HG03354 (cell line): ENCODE measurements around the gene VAMP1.
A peak's percentile ranks its signal among the peaks of the same experiment; 100 is the strongest.
"Not testable (repeated sequence)": the region's sequence is repeated elsewhere in the genome, so short reads cannot be mapped to it uniquely, and the experiment has no call there.

Experiments
- ATAC-seq: cut with Tn5 transposase; IDR thresholded peaks from one replicate; pipeline ENCODE4 v1.9.1; 2021; ENCODE audit warnings: mild to moderate bottlenecking; ENCODE audit not compliant: unreplicated experiment, poor library complexity, severe bottlenecking

Gene VAMP1

DNA sequence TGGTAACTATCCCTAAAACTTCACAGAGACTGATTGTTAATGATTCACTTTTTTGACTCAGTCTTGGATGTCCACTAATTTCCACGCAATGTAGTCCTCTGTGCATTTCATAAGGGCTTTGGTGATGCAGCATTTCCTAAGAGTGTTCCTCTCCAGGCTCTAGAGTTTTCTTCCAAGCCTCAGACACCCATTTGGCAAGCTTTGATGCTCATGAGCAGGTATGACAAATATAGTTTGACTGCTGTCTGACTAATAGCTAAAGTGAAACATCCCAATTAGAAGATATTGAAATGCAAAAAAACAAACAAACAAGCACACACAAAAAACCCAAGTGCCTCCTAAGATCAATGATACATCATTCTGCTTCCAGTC is 1.5 kb upstream of the VAMP1 start:
- ATAC-seq, result no peak

DNA sequence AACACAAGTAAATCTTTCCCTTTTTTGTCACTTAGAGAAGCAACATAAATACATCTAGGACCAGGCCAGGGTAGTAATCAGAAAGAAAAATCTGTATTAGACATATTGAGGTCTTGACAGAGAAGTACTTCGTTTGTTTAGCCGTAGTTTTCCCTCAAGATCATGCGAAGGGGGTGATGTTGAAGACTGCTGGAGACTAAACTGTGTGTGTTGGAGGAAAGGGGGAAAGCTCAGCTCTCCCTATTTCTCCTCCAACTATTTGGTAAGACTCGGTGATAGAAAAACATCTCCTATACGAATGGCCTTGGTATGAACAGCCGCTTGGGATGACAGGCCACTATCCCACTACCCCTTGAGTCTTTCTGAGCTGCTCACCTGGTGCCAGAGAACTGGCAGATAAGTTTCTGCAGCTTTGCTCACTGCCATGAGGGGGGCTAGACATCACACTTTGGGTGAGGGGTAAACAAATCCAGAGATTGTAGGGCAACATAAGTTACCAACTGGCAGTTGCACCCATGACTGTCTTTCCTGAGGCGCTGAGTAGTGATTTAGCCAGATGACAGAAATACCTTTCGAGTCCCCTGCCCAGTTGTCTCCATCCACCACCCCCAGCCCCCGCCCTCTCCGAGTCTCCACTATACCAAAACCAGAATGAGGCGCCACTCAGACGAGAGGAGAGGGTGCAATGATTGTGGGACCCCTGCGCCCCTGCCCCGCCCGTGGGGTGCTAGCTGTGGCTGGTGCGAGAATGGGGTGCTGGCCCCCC is 685 bp downstream of the VAMP1 start:
- ATAC-seq, result no peak

DNA sequence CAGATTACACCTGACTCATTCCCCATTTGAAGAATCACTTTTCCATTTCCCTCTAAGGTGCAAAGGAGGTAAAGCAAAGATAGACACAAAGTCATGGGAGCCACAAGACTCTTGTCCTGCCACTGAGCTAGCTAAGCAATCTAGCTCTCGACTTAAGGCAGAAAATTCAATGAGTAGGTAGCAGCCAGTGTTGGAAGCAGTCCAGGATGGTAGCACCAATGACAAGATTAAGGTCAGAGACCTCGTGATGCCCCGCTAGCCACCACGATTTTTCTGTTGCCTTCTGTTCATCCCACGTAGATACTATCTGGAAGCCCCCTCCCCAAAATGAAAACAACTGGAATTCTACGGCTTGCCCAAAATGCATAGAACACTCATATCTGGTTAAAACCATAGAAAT is 1.4 kb downstream of the VAMP1 start:
- ATAC-seq, result no peak

DNA sequence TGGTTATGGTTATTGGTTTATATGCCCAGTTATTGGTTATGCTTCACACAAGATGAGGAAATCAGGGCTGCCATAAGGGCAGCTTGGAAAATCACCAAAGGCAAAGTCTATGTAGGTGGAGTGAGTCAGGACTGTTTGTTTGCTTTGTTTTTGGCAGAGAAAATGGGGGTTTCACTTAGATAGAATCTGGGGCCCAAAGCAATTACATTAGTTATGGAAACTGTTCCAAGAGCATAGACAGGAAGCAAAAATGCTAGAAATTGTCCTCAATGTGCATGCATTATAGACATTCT is 2.2 kb downstream of the VAMP1 start:
- no peak for ATAC-seq

DNA sequence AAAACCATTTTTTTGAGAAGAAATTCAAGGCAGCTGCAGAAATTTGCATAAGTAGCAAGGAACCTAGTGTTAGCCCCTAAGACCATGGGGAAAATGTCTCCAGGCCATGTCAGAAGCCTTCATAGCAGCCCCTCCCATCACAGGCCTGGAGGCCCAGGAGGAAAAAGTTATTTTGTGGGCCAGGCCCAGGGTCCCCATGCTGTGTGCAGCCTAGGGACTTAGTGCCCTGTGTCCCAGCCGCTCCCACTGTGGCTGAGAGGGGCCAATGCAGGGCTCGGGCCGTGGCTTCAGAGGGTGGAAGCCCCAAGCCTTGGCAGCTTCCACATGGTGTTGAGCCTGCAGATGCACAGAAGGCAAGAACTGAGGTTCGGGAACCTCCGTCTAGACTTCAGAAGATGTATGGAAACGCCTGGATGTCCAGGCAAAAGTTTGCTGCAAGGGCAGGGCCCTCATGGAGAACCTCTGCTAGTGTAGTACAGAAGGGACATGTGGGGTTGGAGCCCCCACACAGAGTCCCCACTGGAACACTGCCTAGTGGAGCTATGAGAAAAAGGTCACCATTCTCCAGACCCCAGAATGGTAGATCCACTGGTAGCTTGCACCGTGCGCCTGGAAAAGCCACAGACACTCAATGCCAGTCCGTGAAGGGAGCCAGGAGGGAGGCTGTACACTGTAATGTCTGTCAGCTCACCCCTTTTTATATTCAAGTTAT is 2.8 kb downstream of the VAMP1 start:
- not testable (repeated sequence) for ATAC-seq

DNA sequence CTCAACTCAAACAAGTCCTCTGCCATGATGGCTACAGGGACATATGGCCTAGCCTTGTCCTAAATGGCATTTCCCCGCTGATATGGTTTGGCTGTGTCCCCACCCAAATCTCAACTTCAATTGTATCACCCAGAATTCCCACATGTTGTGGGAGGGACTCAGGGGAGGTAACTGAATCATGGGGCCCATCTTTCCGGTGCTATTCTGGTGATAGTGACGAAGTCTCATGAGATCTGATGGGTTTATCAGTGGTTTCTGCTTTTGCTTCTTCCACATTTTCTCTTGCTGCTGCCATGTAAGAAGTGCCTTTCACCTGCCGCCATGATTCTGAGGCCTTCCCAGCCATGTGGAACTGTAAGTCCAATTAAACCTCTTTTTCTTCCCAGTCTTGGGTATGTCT is 3.7 kb downstream of the VAMP1 start:
- ATAC-seq, result not testable (repeated sequence)

DNA sequence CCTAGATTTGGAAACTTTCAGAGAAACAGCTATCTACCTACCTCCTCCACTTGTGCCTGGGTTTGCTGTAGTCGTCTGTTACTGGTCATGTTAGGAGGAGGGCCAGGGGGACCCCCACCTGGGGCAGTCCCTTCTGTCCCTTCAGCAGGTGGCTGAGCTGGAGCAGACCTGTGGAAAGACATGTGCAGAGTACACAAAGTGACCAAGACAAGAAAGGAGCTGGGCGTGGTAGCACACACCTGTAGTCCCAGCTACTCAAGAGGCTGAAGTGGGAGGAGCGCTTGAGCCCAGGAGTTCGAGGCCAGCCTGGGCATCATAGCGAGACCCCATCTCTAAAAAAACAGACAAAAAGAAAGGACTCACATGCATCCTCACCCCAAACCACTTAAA is 4.3 kb downstream of the VAMP1 start:
- no peak for ATAC-seq

DNA sequence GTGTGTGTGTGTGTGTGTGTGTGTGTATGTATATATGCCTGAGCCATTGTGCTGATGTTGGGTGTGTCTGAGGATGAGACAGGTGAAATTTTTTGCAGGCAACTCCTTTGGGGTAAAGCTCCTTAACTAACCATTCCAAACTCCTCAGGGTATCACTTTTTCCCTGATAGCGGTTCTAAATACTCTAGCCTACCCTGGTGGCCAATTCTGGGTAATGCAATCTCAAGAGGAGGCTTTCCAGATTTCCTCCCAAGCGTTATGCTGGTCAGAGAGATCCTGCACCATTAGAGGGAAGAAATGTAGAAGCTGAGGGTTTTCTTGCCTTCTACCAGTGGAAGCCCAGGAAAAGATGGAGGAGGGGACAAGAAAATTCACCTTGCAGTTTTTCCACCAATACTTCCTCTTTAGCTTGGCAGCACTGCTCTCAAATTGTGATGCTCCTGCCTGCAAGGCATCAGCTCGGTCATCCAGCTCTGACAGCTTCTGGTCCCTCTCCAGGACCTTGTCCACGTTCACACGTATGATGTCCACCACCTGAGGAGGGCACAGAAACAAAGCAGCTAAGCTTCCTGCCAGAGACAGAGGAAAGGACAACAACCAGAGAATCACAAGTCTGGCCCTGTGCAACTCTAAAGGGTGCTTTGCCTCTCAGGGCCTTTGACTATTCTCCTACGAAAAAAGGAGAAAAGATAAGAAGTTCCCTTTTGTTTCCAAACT is 4.9 kb downstream of the VAMP1 start:
- ATAC-seq, result no peak

DNA sequence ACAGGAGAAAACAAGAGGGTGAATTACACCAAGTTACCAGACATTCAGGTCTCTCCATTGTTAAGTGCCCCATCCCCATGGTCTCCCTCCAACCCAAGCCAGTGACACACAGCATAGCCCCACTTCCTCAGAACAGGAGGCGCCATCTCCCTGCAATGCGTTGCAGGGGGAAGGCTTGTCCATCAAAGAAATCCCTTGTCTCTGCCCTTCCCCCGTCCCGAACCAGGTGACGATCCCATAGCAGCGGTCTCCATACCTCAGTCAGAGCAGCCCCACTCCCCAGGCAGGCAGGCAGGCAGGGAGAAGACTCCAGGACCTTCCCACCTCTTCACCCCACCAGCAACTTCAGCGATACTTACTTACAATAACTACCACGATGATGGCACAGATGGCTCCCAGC is 5.9 kb downstream of the VAMP1 start:
- no peak for ATAC-seq

DNA sequence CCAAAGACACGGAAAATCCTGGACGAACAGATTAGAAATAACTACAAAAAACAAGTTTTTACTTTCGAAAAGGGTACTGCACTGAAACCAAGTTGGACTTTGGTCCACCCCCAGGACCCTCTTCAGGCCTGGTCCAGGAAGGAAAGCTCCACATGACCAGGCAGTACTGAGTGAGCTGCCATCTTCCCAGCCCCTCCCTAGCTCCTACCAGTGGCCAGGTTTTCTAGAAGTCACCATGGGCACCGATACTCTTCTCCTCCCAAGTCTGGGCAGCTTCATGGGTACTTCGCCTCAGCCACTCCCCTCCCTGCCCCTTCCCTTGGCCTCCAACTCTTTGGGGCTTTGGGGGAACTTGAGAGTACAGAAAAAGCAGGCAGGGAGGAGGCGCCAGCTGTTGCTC is 6.6 kb downstream of the VAMP1 start:
- no peak for ATAC-seq

DNA sequence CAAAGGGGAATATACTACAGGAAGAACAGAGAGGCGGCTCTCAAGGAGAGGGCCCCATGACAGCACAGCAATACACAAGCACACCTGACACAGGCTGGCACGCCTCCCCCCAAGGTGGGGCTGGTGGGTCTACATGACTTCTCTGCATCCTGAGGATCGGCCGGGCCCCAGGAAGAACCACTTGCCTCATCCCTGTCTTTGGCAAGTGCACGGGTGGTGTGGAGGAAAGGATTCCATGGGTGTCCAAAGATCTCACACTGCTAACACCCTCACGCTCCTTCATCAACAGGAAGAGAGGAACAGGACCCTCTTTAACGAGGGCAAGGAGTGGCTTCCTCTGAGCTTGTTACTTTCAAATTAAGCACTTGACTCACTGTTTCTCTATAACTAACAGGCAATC is 7.3 kb downstream of the VAMP1 start:
- ATAC-seq, result no peak

DNA sequence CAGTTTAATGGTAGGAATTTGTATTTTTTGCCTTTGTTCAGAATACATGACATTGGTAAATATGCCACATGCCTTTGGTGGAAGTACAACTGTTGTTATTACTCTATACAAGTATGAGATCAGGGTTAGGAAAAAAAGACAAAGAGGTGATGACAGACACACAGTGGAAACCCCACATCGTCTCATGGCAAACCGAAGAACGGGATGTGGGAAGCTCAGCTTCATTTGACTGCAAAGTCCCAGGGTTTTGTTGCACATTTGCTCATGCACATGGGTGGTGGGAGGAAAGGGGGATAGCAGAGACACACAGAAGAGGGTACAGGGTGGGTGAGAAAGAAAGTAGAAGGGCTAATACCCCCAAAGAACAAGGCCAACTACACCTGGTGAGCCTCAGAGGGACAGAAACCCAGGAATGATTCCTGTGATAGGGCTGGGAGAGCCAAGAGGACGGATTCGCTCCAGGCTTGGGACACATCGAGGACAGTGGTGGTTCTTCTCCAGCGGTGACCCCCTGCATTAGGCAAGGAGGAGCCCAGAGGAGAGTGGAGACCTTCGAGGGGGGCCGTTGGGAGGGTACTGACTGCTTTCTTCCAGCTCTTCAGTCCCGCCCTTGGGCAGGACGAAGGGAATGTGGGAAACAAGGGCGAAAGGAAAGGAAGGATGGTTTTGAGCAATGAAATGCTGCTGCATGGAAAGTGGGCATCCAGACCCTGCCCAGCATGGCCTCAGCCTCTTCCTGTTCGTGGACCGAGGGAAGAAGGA is 8.1 kb downstream of the VAMP1 start:
- ATAC-seq, result peak; percentile 2

DNA sequence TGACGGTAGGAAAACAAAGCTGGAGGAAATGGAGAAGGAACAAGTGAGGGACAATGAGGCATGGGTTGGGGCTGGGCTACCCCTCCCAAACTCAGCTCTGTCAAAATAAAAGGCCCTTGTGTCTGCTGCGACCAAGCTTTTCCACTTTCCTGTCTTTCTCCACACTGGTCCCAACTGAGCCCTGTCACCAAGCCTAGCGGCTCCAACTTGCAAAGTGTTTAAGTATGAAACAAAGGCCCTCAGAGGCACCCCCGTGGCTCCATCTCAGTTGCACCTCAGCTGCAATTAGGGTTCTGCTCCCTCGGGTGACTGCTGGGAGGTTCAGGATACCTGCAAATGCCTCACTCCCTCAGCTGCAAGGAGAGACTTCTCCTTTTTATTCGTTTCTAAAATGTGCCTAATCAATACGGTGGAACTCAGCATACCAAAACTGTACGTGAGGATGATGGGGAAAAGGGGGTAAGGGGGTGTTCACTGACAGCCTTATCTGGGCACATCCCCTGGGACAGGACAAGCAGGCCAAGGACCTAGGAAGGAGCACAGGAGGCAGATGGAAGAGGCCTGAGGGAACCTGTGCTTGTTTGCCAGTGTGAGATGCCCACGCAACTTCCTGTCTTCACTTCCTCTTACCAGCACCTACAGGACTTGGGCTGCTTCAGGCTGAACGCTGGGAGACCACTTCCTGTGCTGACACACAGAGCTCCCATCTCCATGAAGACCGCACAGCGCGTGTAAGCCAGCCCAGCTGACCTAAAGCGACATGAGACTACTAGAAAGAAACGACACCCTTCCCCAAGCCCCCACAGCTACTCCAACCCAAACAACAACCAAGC is 8.9 kb downstream of the VAMP1 start:
- peak; percentile 89 for ATAC-seq

DNA sequence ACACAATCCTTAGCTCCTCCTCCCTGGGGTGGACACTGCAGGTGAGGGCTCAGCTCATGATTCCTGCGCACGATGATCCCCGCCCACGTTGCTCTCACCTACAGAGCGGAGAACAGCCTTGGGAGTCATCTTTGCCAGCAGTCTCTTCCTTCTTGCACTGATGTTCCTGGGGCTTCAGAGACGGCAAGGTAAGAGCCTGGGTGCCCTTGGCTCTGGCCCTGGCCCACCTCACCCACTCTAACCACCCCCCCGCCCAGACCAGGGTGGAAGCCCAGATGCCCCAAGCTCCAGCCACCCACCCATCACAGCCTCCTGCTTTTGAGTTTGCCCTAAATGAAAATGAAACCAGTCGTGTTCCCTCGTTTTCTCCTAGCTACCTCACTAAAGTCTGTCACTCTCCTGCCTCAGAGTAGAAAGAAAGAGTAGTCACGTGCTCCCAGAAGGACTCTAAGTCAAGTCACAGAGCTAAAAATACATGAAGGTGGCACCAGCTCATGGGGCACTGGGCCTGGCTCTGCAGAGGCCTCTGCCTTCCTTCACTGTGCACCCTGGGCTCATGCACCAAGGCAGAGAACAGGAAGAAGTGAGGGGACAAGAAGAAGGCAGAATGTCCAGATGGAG is 9.6 kb downstream of the VAMP1 start:
- ATAC-seq, result no peak

DNA sequence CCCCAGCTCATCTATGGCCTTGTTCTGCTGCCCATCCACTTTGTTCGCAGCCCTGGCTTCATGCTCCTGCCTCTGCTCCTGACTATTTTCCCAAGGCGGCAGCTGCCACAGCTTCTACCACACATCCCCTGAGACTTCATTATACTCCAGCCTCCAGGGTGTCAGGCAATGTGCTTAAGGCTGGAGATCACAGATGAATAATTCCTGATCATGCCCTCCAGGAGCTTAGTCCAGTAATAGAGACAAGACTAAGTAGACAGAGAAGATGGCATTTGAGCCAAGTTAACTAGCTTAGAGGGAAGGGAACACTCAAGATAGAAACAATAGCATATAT is 11.5 kb downstream of the VAMP1 start:
- ATAC-seq, result no peak

DNA sequence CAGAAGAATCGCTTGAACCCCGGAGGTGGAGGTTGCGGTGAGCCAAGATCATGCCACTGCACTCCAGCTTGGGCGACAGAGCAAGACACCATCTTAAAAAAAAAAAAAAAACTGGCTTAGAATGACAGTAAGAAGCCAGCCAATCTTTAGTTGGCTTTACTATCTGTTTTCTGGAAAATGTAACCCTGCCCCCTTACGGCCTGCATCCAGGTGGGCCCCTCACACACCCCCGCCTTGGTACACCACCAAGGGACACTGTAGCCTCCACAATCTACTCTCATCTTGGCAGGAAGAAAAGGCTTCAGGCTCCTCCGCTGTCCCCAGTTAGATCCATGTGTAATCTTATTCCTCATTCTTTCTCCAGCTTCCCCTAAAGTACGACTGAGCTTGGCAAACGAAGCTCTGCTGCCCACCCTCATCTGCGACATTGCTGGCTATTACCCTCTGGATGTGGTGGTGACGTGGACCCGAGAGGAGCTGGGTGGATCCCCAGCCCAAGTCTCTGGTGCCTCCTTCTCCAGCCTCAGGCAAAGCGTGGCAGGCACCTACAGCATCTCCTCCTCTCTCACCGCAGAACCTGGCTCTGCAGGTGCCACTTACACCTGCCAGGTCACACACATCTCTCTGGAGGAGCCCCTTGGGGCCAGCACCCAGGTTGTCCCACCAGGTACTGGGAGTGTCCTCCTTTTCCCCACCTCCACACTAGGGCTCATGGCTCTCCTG is 12.0 kb downstream of the VAMP1 start:
- ATAC-seq, result no peak

DNA sequence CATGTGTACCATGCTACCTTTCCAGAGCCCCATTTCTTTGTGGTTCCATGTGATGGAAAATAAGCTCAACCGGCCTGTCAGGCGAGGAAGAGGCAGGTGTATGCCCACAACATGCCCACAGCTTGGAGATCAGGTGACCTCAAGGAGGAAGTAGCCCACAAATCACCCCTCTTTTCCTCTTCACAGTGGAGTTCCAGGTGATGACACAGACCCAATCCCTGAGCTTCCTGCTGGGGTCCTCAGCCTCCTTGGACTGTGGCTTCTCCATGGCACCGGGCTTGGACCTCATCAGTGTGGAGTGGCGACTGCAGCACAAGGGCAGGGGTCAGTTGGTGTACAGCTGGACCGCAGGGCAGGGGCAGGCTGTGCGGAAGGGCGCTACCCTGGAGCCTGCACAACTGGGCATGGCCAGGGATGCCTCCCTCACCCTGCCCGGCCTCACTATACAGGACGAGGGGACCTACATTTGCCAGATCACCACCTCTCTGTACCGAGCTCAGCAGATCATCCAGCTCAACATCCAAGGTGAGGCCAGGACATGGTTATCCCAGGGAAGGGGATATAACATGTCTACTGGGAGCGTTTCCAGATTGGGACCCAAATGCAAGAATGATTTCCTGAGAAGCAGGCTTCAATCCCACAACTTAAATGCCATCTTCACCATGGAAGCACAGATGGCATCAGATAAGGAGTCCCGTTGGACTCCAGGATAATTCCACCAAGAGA is 13.1 kb downstream of the VAMP1 start:
- no peak for ATAC-seq
